Sigmoid colon (tissue), 3 donors: ENCODE data around the gene HNRNPDL.

Experiments
- POLR2A ChIP-seq, 2 donors: fragments of 450-650 bp; IDR thresholded peaks; one replicate each; pipeline ENCODE4 v1.6.1; 2016; ENCODE audit warnings: antibody characterized with exemption in 2 of 2, mild to moderate bottlenecking in 2 of 2, moderate library complexity in 2 of 2
- TF ChIP-seq, protein P1 (sequence below), 4 experiments: fragments of 450-650 bp in 3 of 4; fragments of 200-600 bp in 1 of 4; IDR thresholded peaks; one replicate each; pipeline ENCODE4 v1.5.1; 2016 to 2019; ENCODE audit warnings: antibody characterized with exemption in 4 of 4, mild to moderate bottlenecking in 3 of 4, moderate library complexity in 2 of 4

DNA sequence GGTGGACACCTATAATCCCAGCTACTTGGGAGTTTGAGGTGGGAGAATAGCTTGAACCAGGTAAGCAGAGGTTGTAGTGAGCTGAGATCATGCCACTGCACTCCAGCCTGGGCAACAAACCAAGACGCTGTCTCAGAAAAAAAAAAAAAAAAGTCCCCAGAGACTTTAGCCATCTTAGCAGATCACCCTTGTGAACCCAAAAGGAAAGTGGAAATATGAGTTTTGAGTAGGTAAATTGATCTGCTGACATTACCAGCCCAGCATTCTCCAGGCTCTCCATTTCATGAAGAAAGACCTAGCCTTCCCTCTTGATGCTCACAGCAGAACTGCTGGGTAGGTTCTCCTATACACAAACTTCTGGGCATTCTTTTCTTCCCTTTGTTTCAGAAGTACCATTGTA, 32.0 kb downstream of the HNRNPDL start:
- TF ChIP-seq, protein P1, sequence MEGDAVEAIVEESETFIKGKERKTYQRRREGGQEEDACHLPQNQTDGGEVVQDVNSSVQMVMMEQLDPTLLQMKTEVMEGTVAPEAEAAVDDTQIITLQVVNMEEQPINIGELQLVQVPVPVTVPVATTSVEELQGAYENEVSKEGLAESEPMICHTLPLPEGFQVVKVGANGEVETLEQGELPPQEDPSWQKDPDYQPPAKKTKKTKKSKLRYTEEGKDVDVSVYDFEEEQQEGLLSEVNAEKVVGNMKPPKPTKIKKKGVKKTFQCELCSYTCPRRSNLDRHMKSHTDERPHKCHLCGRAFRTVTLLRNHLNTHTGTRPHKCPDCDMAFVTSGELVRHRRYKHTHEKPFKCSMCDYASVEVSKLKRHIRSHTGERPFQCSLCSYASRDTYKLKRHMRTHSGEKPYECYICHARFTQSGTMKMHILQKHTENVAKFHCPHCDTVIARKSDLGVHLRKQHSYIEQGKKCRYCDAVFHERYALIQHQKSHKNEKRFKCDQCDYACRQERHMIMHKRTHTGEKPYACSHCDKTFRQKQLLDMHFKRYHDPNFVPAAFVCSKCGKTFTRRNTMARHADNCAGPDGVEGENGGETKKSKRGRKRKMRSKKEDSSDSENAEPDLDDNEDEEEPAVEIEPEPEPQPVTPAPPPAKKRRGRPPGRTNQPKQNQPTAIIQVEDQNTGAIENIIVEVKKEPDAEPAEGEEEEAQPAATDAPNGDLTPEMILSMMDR (IDR thresholded peaks at IDR 0.05), result no peak
- no peak for TF ChIP-seq POLR2A (IDR thresholded peaks at IDR 0.05)
